K562 (cell line): Measurements from ENCODE around the gene SLC25A4. TPM values are rescaled to one million over a fixed set of nuclear protein-coding genes. Genes with fewer than 3 reads are reported as not detected.

Experiments used
- ATAC-seq: fragments of 200-7000 bp; cut with Tn5 transposase; 3 replicates; pipeline ENCODE4 v1.9.1; 2020; ENCODE audit warnings: moderate library complexity
- BruUV-seq: library from RNA; stranded (reverse); fragments of 400-500 nt; replicated peaks from 2 replicates; lab custom pipeline; 2021; lab: Mats Ljungman, UMichigan
- CTCF ChIA-PET: fragments of 300-600 bp; formaldehyde crosslinking; extraction: SDS; loops from one replicate; lab custom pipeline; 2021; ENCODE audit warnings: low intra/inter-chr PET ratio; lab: Yijun Ruan, JAX
- POLR2A ChIA-PET: fragments of 300-600, 350-650 bp; sonication (Branson Sonifier 250); formaldehyde crosslinking; extraction: SDS; loops from one replicate; lab custom pipeline; 2021; ENCODE audit warnings: antibody characterized with exemption, inconsistent platforms; lab: Yijun Ruan, JAX
- DNase-seq, 4 experiments: peaks; one replicate each; pipeline versions ENCODE4 v3.0.0 to v3.0.0-alpha.2; 2011 to 2018; ENCODE audit warnings: low spot score in 3 of 4, mixed read lengths in 3 of 4; ENCODE audit errors: extremely low read depth in 1 of 4
- FAIRE-seq: peaks from 2 replicates; lab custom pipeline; 2011; peaks lifted over from hg19 to GRCh38; lab: Jason Lieb, UNC
- H2AFZ ChIP-seq: 2 replicates; pipeline ENCODE4 v1.6.0; 2011; ENCODE audit warnings: low read depth, low read length, control low read depth, inconsistent platforms
- H3K27ac ChIP-seq: fragments of 200-600 bp; 3 replicates; pipeline ENCODE4 v1.8.0; 2011; ENCODE audit warnings: low read depth, mild to moderate bottlenecking, control low read depth, inconsistent platforms, low read length, moderate library complexity, mixed read lengths; ENCODE audit errors: extremely low read depth
- H3K27me3 ChIP-seq, 2 experiments: fragments of 300-600 bp in 1 of 2; 2 replicates in 1 of 2; 3 replicates in 1 of 2; pipeline versions ENCODE4 v1.6.0 to v1.8.0; 2011; ENCODE audit warnings: inconsistent platforms in 2 of 2, low read length in 2 of 2, mild to moderate bottlenecking in 1 of 2, mixed read lengths in 1 of 2, moderate library complexity in 1 of 2; ENCODE audit not compliant: control insufficient read depth in 2 of 2, insufficient read depth in 2 of 2
- H3K36me3 ChIP-seq: fragments of 300-600 bp; 3 replicates; pipeline ENCODE4 v1.8.0; 2011; ENCODE audit warnings: mild to moderate bottlenecking, low read length, inconsistent platforms; ENCODE audit not compliant: control insufficient read depth, insufficient read depth
- H3K4me1 ChIP-seq, 2 experiments: fragments of 200-600 bp in 1 of 2; replicated peaks in 1 of 2; 2 replicates in 1 of 2; 3 replicates in 1 of 2; pipeline versions ENCODE4 v1.5.1 to v1.8.0; 2011; ENCODE audit warnings: inconsistent platforms in 2 of 2, low read length in 2 of 2, mild to moderate bottlenecking in 1 of 2, mixed read lengths in 1 of 2, moderate library complexity in 1 of 2; ENCODE audit not compliant: control insufficient read depth in 2 of 2, insufficient read depth in 2 of 2
- H3K4me2 ChIP-seq: 2 replicates; pipeline ENCODE4 v1.6.1; 2011; ENCODE audit warnings: low read length, control low read depth, inconsistent platforms, mixed read lengths; ENCODE audit not compliant: insufficient read depth
- H3K4me3 ChIP-seq: fragments of 200-600 bp; sonication (generic), shearing (Covaris generic); 2 replicates; pipeline ENCODE4 v1.5.1; 2016; ENCODE audit warnings: control low read depth, inconsistent platforms
- H3K79me2 ChIP-seq: fragments of 200-600 bp; 3 replicates; pipeline ENCODE4 v1.8.0; 2011; ENCODE audit warnings: low read length, inconsistent platforms; ENCODE audit not compliant: control insufficient read depth, insufficient read depth
- H3K9ac ChIP-seq, 2 experiments: 2 replicates each; pipeline versions ENCODE4 v1.6.0 to v1.6.1; 2011; ENCODE audit warnings: low read depth in 2 of 2, low read length in 2 of 2, control low read depth in 1 of 2, inconsistent platforms in 1 of 2, mild to moderate bottlenecking in 1 of 2, mixed read lengths in 1 of 2; ENCODE audit not compliant: insufficient read depth in 1 of 2
- H3K9me1 ChIP-seq: one replicate; pipeline ENCODE4 v1.6.0; 2011; ENCODE audit warnings: inconsistent platforms, mild to moderate bottlenecking, low read length, moderate library complexity; ENCODE audit not compliant: control insufficient read depth, insufficient read depth
- H3K9me3 ChIP-seq: replicated peaks from 2 replicates; pipeline ENCODE4 v1.5.1; 2011; ENCODE audit warnings: low read depth, low read length, inconsistent platforms; ENCODE audit not compliant: control insufficient read depth, insufficient read depth
- H4K20me1 ChIP-seq: replicated peaks from 2 replicates; pipeline ENCODE4 v1.6.1; 2011; ENCODE audit warnings: low read length, inconsistent platforms, mixed read lengths; ENCODE audit not compliant: control insufficient read depth, insufficient read depth
- DPF2 ChIP-seq: fragments of 450-650 bp; IDR thresholded peaks from 2 replicates; pipeline ENCODE4 v1.6.1; 2016
- ELF4 ChIP-seq: fragments of 450-650 bp; formaldehyde crosslinking; IDR thresholded peaks from 2 replicates; pipeline ENCODE4 v1.4.0; 2022; ENCODE audit warnings: missing genetic modification characterization
- GTF2A2 ChIP-seq: IDR thresholded peaks from 2 replicates; pipeline ENCODE4 v1.6.1; 2016; ENCODE audit warnings: mild to moderate bottlenecking, missing genetic modification characterization, missing compliant biosample characterization
- HDAC6 ChIP-seq: IDR thresholded peaks from 2 replicates; pipeline ENCODE4 v1.6.1; 2012; ENCODE audit warnings: low read depth, mild to moderate bottlenecking, control low read depth, inconsistent platforms, low read length, moderate library complexity
- HSF4 ChIP-seq: fragments of 250-450 bp; sonication (Bioruptor Pico); IDR thresholded peaks from 2 replicates; pipeline ENCODE4 v2.1.2; 2022; ENCODE audit warnings: mild to moderate bottlenecking, moderate library complexity, borderline replicate concordance
- MAFG ChIP-seq: fragments of 450-650 bp; conservative IDR thresholded peaks from 2 replicates; pipeline ENCODE4 v1.6.1; 2016; ENCODE audit warnings: missing genetic modification characterization, missing compliant biosample characterization
- MEIS2 ChIP-seq: fragments of 450-650 bp; IDR thresholded peaks from 2 replicates; pipeline ENCODE4 v1.6.1; 2014; ENCODE audit warnings: mild to moderate bottlenecking; ENCODE audit not compliant: partially characterized antibody
- ZBTB2 ChIP-seq: fragments of 450-650 bp; IDR thresholded peaks from 2 replicates; pipeline ENCODE4 v1.6.1; 2016; ENCODE audit warnings: antibody characterized with exemption
- ZEB2 ChIP-seq: fragments of 450-650 bp; IDR thresholded peaks from 2 replicates; pipeline ENCODE4 v1.6.1; 2016
- ZNF316 ChIP-seq: fragments of 450-650 bp; IDR thresholded peaks from 2 replicates; pipeline ENCODE4 v1.6.1; 2016
- ZNF449 ChIP-seq: fragments of 250-450 bp; sonication (Bioruptor Pico); IDR thresholded peaks from 2 replicates; pipeline ENCODE4 v1.8.0; 2022; ENCODE audit warnings: moderate library complexity, mild to moderate bottlenecking, inconsistent platforms
- WGBS: fragments of 100-300 bp; shearing (Covaris generic); methylation state at CpG from one replicate; pipeline ENCODE4 v1.1.6; 2016; ENCODE audit warnings: low coverage, mixed read lengths; ENCODE audit not compliant: insufficient coverage; ENCODE audit errors: missing lambda C conversion rate; 5-methylcytosine and 5-hydroxymethylcytosine counted together
- in situ Hi-C: fragments of 300-500 bp; cut with MboI; formaldehyde crosslinking; loops from 4 replicates; pipeline ENCODE4 v1.15.0; 2018; ENCODE audit warnings: inconsistent platforms, mixed read lengths
- intact Hi-C: fragments of 100-400 bp; cut with micrococcal nuclease; formaldehyde crosslinking; loops from 2 replicates; pipeline ENCODE4 v1.14.2; 2022
- polyA plus RNA-seq, 8 experiments: library from polyadenylated mRNA; depleted of rRNA in 4 of 8; stranded (reverse) in 5 of 8; unstranded in 3 of 8; fragments of >200 nt; fragmentation: Nextera tagmentation in 2 of 8; fragmentation: Illumina TruSeq in 1 of 8; extraction: Ambion mirVana in 2 of 8; extraction: Trizol in 1 of 8; gene quantifications; 2 replicates each; pipeline versions ENCODE4 v1.2.1 to v1.2.3, GENCODE V29; 2011 to 2014; ENCODE audit warnings: inconsistent platforms in 1 of 8, missing spikeins in 1 of 8
- total RNA-seq, 7 experiments: library from RNA; depleted of rRNA in 6 of 7; stranded (reverse); fragments of >200 nt in 6 of 7; fragmentation: Illumina TruSeq in 2 of 7; extraction: Trizol in 2 of 7; gene quantifications; 2 replicates each; pipeline versions ENCODE4 v1.2.1 to v1.2.3, GENCODE V29; 2011 to 2021; ENCODE audit warnings: low replicate concordance in 1 of 7
- TF ChIP-seq, protein P1 (sequence below): sonication (generic); formaldehyde crosslinking; IDR thresholded peaks from 2 replicates; pipeline ENCODE4 v1.8.0; 2022; ENCODE audit warnings: missing genetic modification reagents, mild to moderate bottlenecking, moderate library complexity, borderline replicate concordance

Gene SLC25A4
- total and polyA plus RNA-seq, 9 of the 15 experiments (the other 6 are each of a cell fraction or from before 2014, with no cell fraction given), result 8.3 to 28.6 (median 19.5) TPM

GRCh38 chr4:185117300-185117934 lies 25.6 kb upstream of the SLC25A4 start (continued):
- TF ChIP-seq, protein P1, sequence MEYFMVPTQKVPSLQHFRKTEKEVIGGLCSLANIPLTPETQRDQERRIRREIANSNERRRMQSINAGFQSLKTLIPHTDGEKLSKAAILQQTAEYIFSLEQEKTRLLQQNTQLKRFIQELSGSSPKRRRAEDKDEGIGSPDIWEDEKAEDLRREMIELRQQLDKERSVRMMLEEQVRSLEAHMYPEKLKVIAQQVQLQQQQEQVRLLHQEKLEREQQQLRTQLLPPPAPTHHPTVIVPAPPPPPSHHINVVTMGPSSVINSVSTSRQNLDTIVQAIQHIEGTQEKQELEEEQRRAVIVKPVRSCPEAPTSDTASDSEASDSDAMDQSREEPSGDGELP (CRISPR knock-in tag), result peak; percentile 80; the same call in 1 of the 2 replicates
- TF ChIP-seq ZNF316 (peak; percentile 84), ZBTB2 (0 out of 2 replicates have a peak, but pooled peaks have one; percentile 17), ZEB2 (peak; percentile 60; the same call in 1 of the 2 replicates), DPF2 (peak; percentile 45; the same call in 1 of the 2 replicates), MAFG (tag) (peak; percentile 61), GTF2A2 (tag) (no peak)

DNA sequence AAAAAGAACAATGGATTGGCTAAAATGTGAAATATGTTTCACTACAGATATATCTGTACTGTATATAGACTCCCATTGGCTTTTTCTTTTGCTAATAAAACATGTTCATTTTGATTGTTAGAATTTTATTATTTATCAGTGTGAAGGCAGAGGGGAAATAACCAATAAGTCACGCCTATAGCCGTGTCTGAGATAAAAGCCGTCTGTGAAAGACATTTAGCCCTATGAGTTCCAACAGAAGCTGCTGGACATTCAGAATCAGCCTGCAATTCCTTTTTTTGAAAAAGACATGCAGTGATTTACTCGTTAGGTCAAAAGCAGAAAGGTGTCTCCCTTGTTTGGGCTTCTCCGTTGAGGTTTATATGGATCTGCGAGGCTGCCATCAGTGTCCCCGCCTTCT lies 24.2 kb upstream of the SLC25A4 start:
- in situ Hi-C loops, result no loop called here
- TF ChIP-seq HDAC6 (no peak), ELF4 (no peak), MEIS2 (no peak), HSF4 (CRISPR knock-in tag) (no peak), ZNF449 (CRISPR knock-in tag) (no peak)

More for the DNA sequence above, 24.2 kb upstream of the SLC25A4 start:
- Histone ChIP-seq H3K4me1 (peaks cover 5 to 38% of the 10 kb centered on the region in 2 experiments), H3K9me3 (no peaks in the 10 kb centered on the region), H3K4me2 (no peak overlapping the region; the same call in 1 of the 2 replicates), H2AFZ (peak overlapping the region; percentile 79), H3K9ac (no peak overlapping the region), H3K36me3 (no peaks in the 10 kb centered on the region), H3K27ac (no peak overlapping the region), H3K9me1 (no peaks in the 10 kb centered on the region), H4K20me1 (no peaks in the 10 kb centered on the region), H3K4me3 (no peak overlapping the region), H3K27me3 (no peaks in the 10 kb centered on the region), H3K79me2 (no peaks in the 10 kb centered on the region)
- CTCF ChIA-PET, result no interaction called here
- no TSS peak for BruUV-seq
- no peak for DNase-seq
- no peak for ATAC-seq
- intact Hi-C loops, result no loop called here
- WGBS, result 68% methylated on average over 7 of the region's 7 CpGs
- POLR2A ChIA-PET, result interaction anchor here (0.6 kb wide), 1 partner anchor 369 kb away, joined by 3 read pairs; no protein-coding TSS in a partner anchor
- FAIRE-seq, result no peak
